GM23248 (cell line): ENCODE data around the gene SLC38A2. TPM values are rescaled to one million over a fixed set of nuclear protein-coding genes. Genes with fewer than 3 reads are reported as not detected.

Experiments used
- DNase-seq: peaks from one replicate; pipeline ENCODE4 v3.0.0-alpha.2; 2015
- H2AFZ ChIP-seq: fragments of 200-600 bp; sonication (generic); 2 replicates; pipeline ENCODE4 v1.6.1; 2016; ENCODE audit warnings: antibody characterized with exemption
- H3F3A ChIP-seq: fragments of 200-600 bp; sonication (generic); 2 replicates; pipeline ENCODE4 v1.6.1; 2016; ENCODE audit warnings: mild to moderate bottlenecking, antibody characterized with exemption, mixed run types; ENCODE audit not compliant: insufficient read depth
- H3K27ac ChIP-seq: fragments of 200-600 bp; sonication (generic); 2 replicates; pipeline ENCODE4 v1.5.1; 2016; ENCODE audit warnings: mild to moderate bottlenecking
- H3K27me3 ChIP-seq: fragments of 200-600 bp; sonication (generic); replicated peaks from 2 replicates; pipeline ENCODE4 v1.6.1; 2016; ENCODE audit warnings: mild to moderate bottlenecking; ENCODE audit not compliant: insufficient read depth
- H3K36me3 ChIP-seq: fragments of 200-600 bp; sonication (generic); 2 replicates; pipeline ENCODE4 v1.6.1; 2016; ENCODE audit warnings: low read depth, mild to moderate bottlenecking
- H3K4me1 ChIP-seq: fragments of 200-600 bp; sonication (generic); 2 replicates; pipeline ENCODE4 v1.6.1; 2016; ENCODE audit warnings: mild to moderate bottlenecking; ENCODE audit not compliant: insufficient read depth
- H3K4me2 ChIP-seq: fragments of 200-600 bp; sonication (generic); one replicate; pipeline ENCODE4 v1.6.1; 2016; ENCODE audit warnings: mild to moderate bottlenecking; ENCODE audit not compliant: unreplicated experiment
- H3K4me3 ChIP-seq: fragments of 200-600 bp; sonication (generic); 2 replicates; pipeline ENCODE4 v1.5.1; 2016; ENCODE audit warnings: mild to moderate bottlenecking
- H3K79me2 ChIP-seq: fragments of 200-600 bp; sonication (generic); 2 replicates; pipeline ENCODE4 v1.6.1; 2016; ENCODE audit warnings: mild to moderate bottlenecking; ENCODE audit not compliant: insufficient read depth
- H3K9ac ChIP-seq: fragments of 200-600 bp; sonication (generic); 2 replicates; pipeline ENCODE4 v1.6.1; 2016; ENCODE audit warnings: mild to moderate bottlenecking
- H3K9me2 ChIP-seq: fragments of 200-600 bp; sonication (generic); 2 replicates; pipeline ENCODE4 v1.6.1; 2016; ENCODE audit warnings: mixed run types, mild to moderate bottlenecking, moderate library complexity; ENCODE audit not compliant: insufficient read depth
- H3K9me3 ChIP-seq: fragments of 200-600 bp; sonication (generic); one replicate; pipeline ENCODE4 v1.6.1; 2017; ENCODE audit warnings: low read depth
- H4K20me1 ChIP-seq: fragments of 200-600 bp; sonication (generic); 2 replicates; pipeline ENCODE4 v1.6.0; 2016; ENCODE audit not compliant: insufficient read depth
- EZH2 ChIP-seq: fragments of 200-600 bp; sonication (generic); IDR thresholded peaks from 2 replicates; pipeline ENCODE4 v1.6.1; 2018; ENCODE audit warnings: antibody characterized with exemption, mild to moderate bottlenecking; ENCODE audit not compliant: insufficient read depth, poor library complexity, severe bottlenecking
- EZH2phosphoT487 ChIP-seq: fragments of 200-600 bp; sonication (generic); IDR thresholded peaks from 2 replicates; pipeline ENCODE4 v1.6.1; 2018; ENCODE audit warnings: antibody characterized with exemption, moderate library complexity, mild to moderate bottlenecking, low read depth; ENCODE audit not compliant: insufficient read depth
- WGBS, 2 experiments: methylation state at CpG; one replicate each; pipeline ENCODE4 v1.1.6; 2015 to 2017; ENCODE audit warnings: low lambda C conversion rate in 2 of 2, low coverage in 1 of 2; ENCODE audit errors: missing lambda C conversion rate in 2 of 2; 5-methylcytosine and 5-hydroxymethylcytosine counted together
- in situ Hi-C: fragments of 300-500 bp; cut with MboI; formaldehyde crosslinking; loops from 2 replicates; pipeline ENCODE4 v1.15.0; 2020
- polyA plus RNA-seq: library from polyadenylated mRNA; unstranded; fragments of >200 nt; fragmentation: Nextera tagmentation; extraction: Ambion mirVana; gene quantifications from 2 replicates; pipeline ENCODE4 v1.2.1, GENCODE V29; 2016
- total RNA-seq: library from RNA; depleted of rRNA; stranded (reverse); fragments of >200 nt; shearing (Covaris generic); gene quantifications from 2 replicates; pipeline ENCODE4 v1.2.3, GENCODE V29; 2014

Gene SLC38A2
- total and polyA plus RNA-seq, 2 experiments from 2014 or later = 683 to 1,383 TPM

DNA sequence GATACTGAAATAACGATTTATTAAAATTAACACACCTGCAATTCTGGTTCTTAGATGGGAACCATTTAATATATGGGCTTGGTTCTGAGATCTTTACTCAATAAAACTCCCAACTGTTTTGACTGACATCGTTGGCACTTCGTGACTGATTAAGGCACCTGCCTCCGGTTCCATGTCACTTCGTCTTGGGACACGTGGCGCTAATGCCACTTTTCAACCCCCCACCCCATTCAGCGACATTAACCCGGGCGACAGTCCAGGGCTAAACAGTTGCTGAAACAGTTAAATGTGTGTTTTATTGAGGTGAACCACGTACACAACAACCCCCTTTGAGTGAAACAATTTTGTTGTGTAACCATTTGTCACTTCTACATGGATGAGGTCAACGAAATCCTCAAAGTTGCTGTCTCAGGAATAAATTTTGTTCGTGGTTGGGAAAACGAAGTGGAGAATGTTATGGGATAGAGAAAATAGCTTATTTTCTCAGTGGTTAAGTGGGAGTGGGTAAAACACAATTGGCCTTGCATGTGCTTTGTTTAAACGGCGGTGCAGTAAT, 9.9 kb upstream of the SLC38A2 start:
- H3K4me3 ChIP-seq = peak overlapping the region; percentile 83
- no peak overlapping the region for H2AFZ ChIP-seq
- H4K20me1 ChIP-seq = no peaks in the 10 kb centered on the region
- no peaks in the 10 kb centered on the region for H3K27me3 ChIP-seq
- H3K4me1 ChIP-seq = peaks cover 49% of the 10 kb centered on the region
- peaks cover 79% of the 10 kb centered on the region for H3F3A ChIP-seq
- H3K36me3 ChIP-seq = no peaks in the 10 kb centered on the region
- DNase-seq = peak; percentile 63
- H3K79me2 ChIP-seq = peaks cover 46% of the 10 kb centered on the region
- TF ChIP-seq EZH2phosphoT487 = no peak
- no peak for TF ChIP-seq EZH2
- H3K9me2 ChIP-seq = no peaks in the 10 kb centered on the region
- in situ Hi-C loops = loop anchor here (10.0 kb wide), 1 partner anchor 282 kb away; no protein-coding TSS in a partner anchor
- H3K9me3 ChIP-seq = no peaks in the 10 kb centered on the region
- H3K27ac ChIP-seq = peak overlapping the region; percentile 100
- H3K4me2 ChIP-seq = peak overlapping the region; percentile 83
- 50 to 53% methylated on average over 16 of the region's 16 CpGs for WGBS, 2 experiments
- peak overlapping the region; percentile 97 for H3K9ac ChIP-seq

DNA sequence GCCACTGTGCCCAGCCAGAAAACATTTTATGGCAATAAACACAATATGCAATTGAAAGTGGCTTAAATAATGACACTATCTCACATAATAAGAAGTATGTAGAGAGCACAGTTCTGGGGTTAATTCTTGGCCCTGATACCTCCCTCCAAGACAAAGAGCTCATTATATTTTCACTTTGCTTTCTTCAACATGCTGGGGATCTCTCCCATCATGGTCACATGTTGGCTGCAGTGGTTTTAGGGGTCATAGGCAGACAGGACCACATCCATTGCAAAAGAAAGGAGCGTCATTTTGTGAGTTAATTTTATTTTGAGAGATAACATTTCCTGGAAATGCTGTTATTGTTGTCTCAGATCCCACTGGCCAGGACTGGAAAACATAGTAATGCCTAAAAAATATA, 8.3 kb upstream of the SLC38A2 start:
- WGBS, 2 experiments = 97 to 100% methylated on average over 1 of the region's 1 CpG
- Histone ChIP-seq H3K79me2 (peaks cover 54% of the 10 kb centered on the region), H3K27ac (no peak overlapping the region), H3F3A (peaks cover 65% of the 10 kb centered on the region), H3K36me3 (no peaks in the 10 kb centered on the region), H4K20me1 (no peaks in the 10 kb centered on the region), H3K4me3 (no peak overlapping the region), H3K27me3 (no peaks in the 10 kb centered on the region), H3K4me2 (no peak overlapping the region), H3K9ac (no peak overlapping the region), H3K4me1 (peaks cover 39% of the 10 kb centered on the region), H2AFZ (no peak overlapping the region), H3K9me2 (no peaks in the 10 kb centered on the region), H3K9me3 (no peaks in the 10 kb centered on the region)
- no peak for TF ChIP-seq EZH2
- no peak for DNase-seq
- in situ Hi-C loops = loop anchor here (10.0 kb wide), 1 partner anchor 284 kb away; no protein-coding TSS in a partner anchor

DNA sequence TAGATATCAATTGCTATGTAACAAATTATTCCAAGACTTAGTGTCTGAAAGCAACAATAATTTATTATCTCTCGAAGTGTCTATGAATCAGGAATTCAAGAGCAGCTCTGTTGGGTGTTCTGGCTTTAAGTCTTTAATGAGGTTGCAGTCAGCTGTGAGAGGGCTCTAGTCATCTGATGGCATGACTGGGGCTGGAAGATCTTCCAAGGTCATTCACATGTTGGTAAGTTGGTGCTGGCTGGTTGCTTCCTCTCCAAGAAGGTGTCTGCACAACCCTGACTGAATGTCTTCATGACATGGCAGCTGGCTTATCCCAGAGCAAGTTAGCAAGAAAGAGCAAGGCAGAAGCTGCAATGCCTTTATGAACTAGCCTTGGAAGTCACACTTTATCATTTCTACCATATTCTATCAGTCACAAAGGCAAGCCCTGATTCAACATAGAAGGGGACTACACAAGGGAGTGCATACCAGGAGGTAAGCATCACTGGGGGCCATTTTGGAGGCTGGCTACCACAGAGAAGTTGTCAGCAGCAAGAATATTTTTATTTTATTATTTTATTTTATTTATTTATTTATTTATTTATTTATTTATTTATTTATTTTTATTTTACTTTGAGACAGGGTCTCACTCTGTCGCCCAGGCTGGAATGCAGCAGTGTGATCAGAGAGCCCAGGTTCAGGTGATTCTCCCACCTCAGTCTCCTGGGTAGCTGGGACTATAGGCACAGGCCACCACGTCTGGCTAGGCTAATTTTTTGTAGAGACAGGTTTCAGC, 7.6 kb upstream of the SLC38A2 start:
- no peaks in the 10 kb centered on the region for H3K36me3 ChIP-seq
- TF ChIP-seq EZH2phosphoT487 (no peak), EZH2 (no peak)
- H3K27ac ChIP-seq = no peak overlapping the region
- H2AFZ ChIP-seq = no peak overlapping the region
- 74 to 77% methylated on average over 3 of the region's 3 CpGs for WGBS, 2 experiments
- no peaks in the 10 kb centered on the region for H4K20me1 ChIP-seq
- peaks cover 32% of the 10 kb centered on the region for H3K4me1 ChIP-seq
- no peak overlapping the region for H3K4me2 ChIP-seq
- H3K27me3 ChIP-seq = no peaks in the 10 kb centered on the region
- H3K4me3 ChIP-seq = no peak overlapping the region
- H3K9ac ChIP-seq = no peak overlapping the region
- H3F3A ChIP-seq = peaks cover 59% of the 10 kb centered on the region
- DNase-seq = peak; percentile 14
- H3K79me2 ChIP-seq = peaks cover 56% of the 10 kb centered on the region
- in situ Hi-C loops = loop anchor here (10.0 kb wide), 1 partner anchor 285 kb away; no protein-coding TSS in a partner anchor
- H3K9me3 ChIP-seq = no peaks in the 10 kb centered on the region
- H3K9me2 ChIP-seq = no peaks in the 10 kb centered on the region

DNA sequence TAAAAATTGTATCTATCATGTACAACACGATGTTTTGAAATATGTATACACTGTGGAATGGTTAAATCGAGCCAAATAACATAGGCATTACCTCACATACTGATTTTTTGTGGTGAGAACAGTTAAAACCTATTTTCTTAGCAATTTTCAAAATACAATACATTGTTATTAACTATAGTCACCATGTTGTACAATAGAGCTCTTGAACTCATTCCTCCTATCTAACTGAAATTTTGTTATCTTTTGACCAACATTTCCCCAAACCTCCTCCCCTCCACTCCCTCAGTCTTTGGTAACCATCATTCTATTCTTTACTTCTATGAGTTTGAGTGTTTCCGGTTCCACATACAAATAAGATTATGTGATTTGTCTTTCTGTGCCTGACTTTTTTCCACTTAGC, 6.8 kb upstream of the SLC38A2 start:
- Histone ChIP-seq H3K9me3 (no peaks in the 10 kb centered on the region), H3K36me3 (no peaks in the 10 kb centered on the region), H3K4me3 (no peak overlapping the region), H3K4me1 (peaks cover 25% of the 10 kb centered on the region), H3K27me3 (no peaks in the 10 kb centered on the region), H3F3A (peaks cover 50% of the 10 kb centered on the region), H2AFZ (no peak overlapping the region), H3K9me2 (no peaks in the 10 kb centered on the region), H3K79me2 (peaks cover 60% of the 10 kb centered on the region), H4K20me1 (no peaks in the 10 kb centered on the region), H3K4me2 (no peak overlapping the region), H3K9ac (no peak overlapping the region), H3K27ac (no peak overlapping the region)
- DNase-seq = no peak
- no peak for TF ChIP-seq EZH2
- no peak for TF ChIP-seq EZH2phosphoT487
- WGBS, 2 experiments = 88 to 91% methylated on average over 3 of the region's 3 CpGs
- in situ Hi-C loops = no loop called here
